GM12873 (cell line): Measurements from ENCODE around the gene ZNF670.

Experiments used
- CTCF ChIP-seq: IDR thresholded peaks from 2 replicates; pipeline ENCODE4 v1.5.1; 2012; ENCODE audit warnings: low read depth, mild to moderate bottlenecking, moderate library complexity, low read length, control low read depth; ENCODE audit not compliant: insufficient read depth; ENCODE audit errors: missing control alignments

ZNF670 gene

GRCh38 chr1:247047702-247048101 is 30.9 kb downstream of the ZNF670 start:
- no peak for TF ChIP-seq CTCF

- no peak for TF ChIP-seq CTCF
Observed at GRCh38 chr1:247047260-247047659, 31.4 kb downstream of the ZNF670 start.

- no peak for TF ChIP-seq CTCF
Observed at GRCh38 chr1:247043406-247043805, 35.2 kb downstream of the ZNF670 start.

GRCh38 chr1:247037511-247038320 is 40.9 kb downstream of the ZNF670 start:
- TF ChIP-seq CTCF: no peak
